SK-N-SH treated with all-trans-retinoic acid at 6 μM for 48 hours (cell line): ENCODE data around the gene TTC33.

Source experiments
- ATAC-seq: fragments of 200-7000 bp; cut with Tn5 transposase; 3 replicates; pipeline ENCODE4 v1.9.1; 2020; ENCODE audit warnings: mild to moderate bottlenecking, moderate library complexity
- ARNTL ChIP-seq: fragments of 450-650 bp; formaldehyde crosslinking; IDR thresholded peaks from 2 replicates; pipeline ENCODE4 v1.5.0; 2020; ENCODE audit warnings: low read depth, mild to moderate bottlenecking, moderate library complexity, borderline replicate concordance
- CREB5 ChIP-seq: fragments of 250-450 bp; sonication (Bioruptor Pico); IDR thresholded peaks from 2 replicates; pipeline ENCODE4 v1.5.1; 2020; ENCODE audit warnings: low read depth, mild to moderate bottlenecking, moderate library complexity
- CSDC2 ChIP-seq: fragments of 250-450 bp; sonication (Bioruptor Pico); IDR thresholded peaks from 2 replicates; pipeline ENCODE4 v1.5.0; 2020; ENCODE audit warnings: mild to moderate bottlenecking, moderate library complexity
- ESRRG ChIP-seq: fragments of 250-450 bp; sonication (Bioruptor Pico); IDR thresholded peaks from 2 replicates; pipeline ENCODE4 v1.6.1; 2021; ENCODE audit warnings: mild to moderate bottlenecking
- GLIS3 ChIP-seq: fragments of 250-450 bp; sonication (Bioruptor Pico); IDR thresholded peaks from 2 replicates; pipeline ENCODE4 v1.5.0; 2020; ENCODE audit warnings: mild to moderate bottlenecking, moderate library complexity
- ISL1 ChIP-seq: fragments of 250-450 bp; sonication (Bioruptor Pico); IDR thresholded peaks from 2 replicates; pipeline ENCODE4 v2.1.2; 2022; ENCODE audit warnings: mild to moderate bottlenecking, moderate library complexity
- OSR1 ChIP-seq: fragments of 250-450 bp; sonication (Bioruptor Pico); IDR thresholded peaks from 2 replicates; pipeline ENCODE4 v1.8.0; 2022; ENCODE audit warnings: moderate library complexity, mild to moderate bottlenecking, inconsistent platforms
- POU6F1 ChIP-seq: fragments of 250-450 bp; sonication (Bioruptor Pico); IDR thresholded peaks from 2 replicates; pipeline ENCODE4 v1.8.0; 2021; ENCODE audit warnings: low read depth, mild to moderate bottlenecking, moderate library complexity, borderline replicate concordance
- PPARA ChIP-seq: fragments of 250-450 bp; sonication (Bioruptor Pico); IDR thresholded peaks from 2 replicates; pipeline ENCODE4 v1.5.0; 2020; ENCODE audit warnings: mild to moderate bottlenecking, borderline replicate concordance
- RARB ChIP-seq: fragments of 250-450 bp; sonication (Bioruptor Pico); IDR thresholded peaks from 2 replicates; pipeline ENCODE4 v1.8.0; 2021; ENCODE audit warnings: mild to moderate bottlenecking, moderate library complexity
- SNAI2 ChIP-seq: fragments of 250-450 bp; sonication (Bioruptor Pico); IDR thresholded peaks from 2 replicates; pipeline ENCODE4 v1.5.0; 2020; ENCODE audit warnings: mild to moderate bottlenecking, moderate library complexity
- TCF4 ChIP-seq: fragments of 250-450 bp; sonication (Bioruptor Pico); IDR thresholded peaks from 2 replicates; pipeline ENCODE4 v1.8.0; 2021; ENCODE audit warnings: mild to moderate bottlenecking, moderate library complexity, borderline replicate concordance
- TOX ChIP-seq: fragments of 250-450 bp; sonication (Bioruptor Pico); IDR thresholded peaks from 2 replicates; pipeline ENCODE4 v1.8.0; 2021; ENCODE audit warnings: mild to moderate bottlenecking, moderate library complexity, borderline replicate concordance
- ZC3H10 ChIP-seq: fragments of 250-450 bp; sonication (Bioruptor Pico); IDR thresholded peaks from 2 replicates; pipeline ENCODE4 v1.5.1; 2021; ENCODE audit warnings: mild to moderate bottlenecking, moderate library complexity
- ZFP30 ChIP-seq: fragments of 450-650 bp; formaldehyde crosslinking; IDR thresholded peaks from 2 replicates; pipeline ENCODE4 v1.5.0; 2022; ENCODE audit warnings: mild to moderate bottlenecking, moderate library complexity
- ZNF565 ChIP-seq: fragments of 450-650 bp; formaldehyde crosslinking; conservative IDR thresholded peaks from 2 replicates; pipeline ENCODE4 v1.5.0; 2020; ENCODE audit warnings: low read depth, mild to moderate bottlenecking, moderate library complexity
- ZNF70 ChIP-seq: fragments of 450-650 bp; formaldehyde crosslinking; IDR thresholded peaks from 2 replicates; pipeline ENCODE4 v1.5.0; 2020; ENCODE audit warnings: mild to moderate bottlenecking, moderate library complexity
- TF ChIP-seq, protein P1 (sequence below): fragments of 250-450 bp; sonication (Bioruptor Pico); IDR thresholded peaks from 2 replicates; pipeline ENCODE4 v1.5.0; 2020; ENCODE audit warnings: mild to moderate bottlenecking, moderate library complexity
- TF ChIP-seq, protein P2 (sequence below): fragments of 250-450 bp; sonication (Bioruptor Pico); IDR thresholded peaks from 2 replicates; pipeline ENCODE4 v1.5.1; 2021; ENCODE audit warnings: mild to moderate bottlenecking, moderate library complexity

Gene TTC33

DNA sequence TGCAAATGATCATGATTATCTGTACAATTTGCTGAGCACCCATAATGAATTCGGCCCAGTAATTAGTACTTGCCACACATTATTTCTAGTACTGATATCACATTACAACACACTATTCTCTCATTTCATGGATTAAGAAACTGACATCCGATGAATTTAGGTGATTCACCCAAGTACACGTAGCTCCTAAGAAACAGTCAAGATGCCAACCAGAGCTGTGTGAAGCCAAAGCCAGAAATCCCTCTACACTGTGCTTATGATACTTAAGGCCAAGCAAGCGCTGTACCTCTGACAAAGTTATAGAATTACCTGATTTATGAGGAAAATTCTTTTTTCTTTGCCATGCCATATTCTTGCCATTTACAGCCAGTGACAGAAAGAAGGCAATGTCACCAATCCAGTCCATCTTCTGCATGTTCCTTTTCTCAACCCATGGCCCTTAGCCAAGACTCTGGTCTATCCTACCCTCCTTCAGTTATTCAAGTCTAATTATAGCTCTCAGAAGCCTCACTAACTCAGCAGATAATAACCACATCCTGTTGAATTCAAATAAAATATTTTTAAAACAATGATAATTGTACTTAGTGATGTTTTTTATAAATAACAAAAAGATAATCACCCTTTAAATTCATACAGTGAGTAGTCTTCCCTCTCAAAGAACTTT is 150.3 kb downstream of the TTC33 start (continued):
- TF ChIP-seq, protein P1, sequence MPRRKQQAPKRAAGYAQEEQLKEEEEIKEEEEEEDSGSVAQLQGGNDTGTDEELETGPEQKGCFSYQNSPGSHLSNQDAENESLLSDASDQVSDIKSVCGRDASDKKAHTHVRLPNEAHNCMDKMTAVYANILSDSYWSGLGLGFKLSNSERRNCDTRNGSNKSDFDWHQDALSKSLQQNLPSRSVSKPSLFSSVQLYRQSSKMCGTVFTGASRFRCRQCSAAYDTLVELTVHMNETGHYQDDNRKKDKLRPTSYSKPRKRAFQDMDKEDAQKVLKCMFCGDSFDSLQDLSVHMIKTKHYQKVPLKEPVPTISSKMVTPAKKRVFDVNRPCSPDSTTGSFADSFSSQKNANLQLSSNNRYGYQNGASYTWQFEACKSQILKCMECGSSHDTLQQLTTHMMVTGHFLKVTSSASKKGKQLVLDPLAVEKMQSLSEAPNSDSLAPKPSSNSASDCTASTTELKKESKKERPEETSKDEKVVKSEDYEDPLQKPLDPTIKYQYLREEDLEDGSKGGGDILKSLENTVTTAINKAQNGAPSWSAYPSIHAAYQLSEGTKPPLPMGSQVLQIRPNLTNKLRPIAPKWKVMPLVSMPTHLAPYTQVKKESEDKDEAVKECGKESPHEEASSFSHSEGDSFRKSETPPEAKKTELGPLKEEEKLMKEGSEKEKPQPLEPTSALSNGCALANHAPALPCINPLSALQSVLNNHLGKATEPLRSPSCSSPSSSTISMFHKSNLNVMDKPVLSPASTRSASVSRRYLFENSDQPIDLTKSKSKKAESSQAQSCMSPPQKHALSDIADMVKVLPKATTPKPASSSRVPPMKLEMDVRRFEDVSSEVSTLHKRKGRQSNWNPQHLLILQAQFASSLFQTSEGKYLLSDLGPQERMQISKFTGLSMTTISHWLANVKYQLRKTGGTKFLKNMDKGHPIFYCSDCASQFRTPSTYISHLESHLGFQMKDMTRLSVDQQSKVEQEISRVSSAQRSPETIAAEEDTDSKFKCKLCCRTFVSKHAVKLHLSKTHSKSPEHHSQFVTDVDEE (CRISPR knock-in tag) = no peak
- TF ChIP-seq CSDC2 (CRISPR knock-in tag) = no peak
- TF ChIP-seq, protein P2, sequence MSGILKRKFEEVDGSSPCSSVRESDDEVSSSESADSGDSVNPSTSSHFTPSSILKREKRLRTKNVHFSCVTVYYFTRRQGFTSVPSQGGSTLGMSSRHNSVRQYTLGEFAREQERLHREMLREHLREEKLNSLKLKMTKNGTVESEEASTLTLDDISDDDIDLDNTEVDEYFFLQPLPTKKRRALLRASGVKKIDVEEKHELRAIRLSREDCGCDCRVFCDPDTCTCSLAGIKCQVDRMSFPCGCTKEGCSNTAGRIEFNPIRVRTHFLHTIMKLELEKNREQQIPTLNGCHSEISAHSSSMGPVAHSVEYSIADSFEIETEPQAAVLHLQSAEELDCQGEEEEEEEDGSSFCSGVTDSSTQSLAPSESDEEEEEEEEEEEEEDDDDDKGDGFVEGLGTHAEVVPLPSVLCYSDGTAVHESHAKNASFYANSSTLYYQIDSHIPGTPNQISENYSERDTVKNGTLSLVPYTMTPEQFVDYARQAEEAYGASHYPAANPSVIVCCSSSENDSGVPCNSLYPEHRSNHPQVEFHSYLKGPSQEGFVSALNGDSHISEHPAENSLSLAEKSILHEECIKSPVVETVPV (CRISPR knock-in tag) = no peak
- TF ChIP-seq ARNTL (CRISPR knock-in tag) = no peak
- TF ChIP-seq ZNF565 (CRISPR knock-in tag) = no peak

- no peak for ATAC-seq
- TF ChIP-seq ZNF70 = no peak
- TF ChIP-seq CREB5 (CRISPR knock-in tag) = no peak
- TF ChIP-seq ZFP30 (CRISPR knock-in tag) = no peak
- no peak for TF ChIP-seq SNAI2
- TF ChIP-seq OSR1 = no peak
- TF ChIP-seq CSDC2 (CRISPR knock-in tag) = no peak
- no peak for TF ChIP-seq PPARA
- no peak for TF ChIP-seq ISL1
- TF ChIP-seq TCF4 (CRISPR knock-in tag) = no peak
- TF ChIP-seq POU6F1 (CRISPR knock-in tag) = no peak
- TF ChIP-seq RARB (CRISPR knock-in tag) = no peak
- TF ChIP-seq, protein P2 (CRISPR knock-in tag) = no peak
- TF ChIP-seq, protein P1 (CRISPR knock-in tag) = no peak
- no peak for TF ChIP-seq ESRRG (CRISPR knock-in tag)
- TF ChIP-seq, all 23 proteins: peak for 0
Observed at GRCh38 chr5:40603378-40603777, 152.4 kb downstream of the TTC33 start.

- no peak for ATAC-seq
- TF ChIP-seq ISL1 (no peak), POU6F1 (CRISPR knock-in tag) (no peak), ARNTL (CRISPR knock-in tag) (no peak), ZC3H10 (CRISPR knock-in tag) (no peak), ZNF70 (no peak), SNAI2 (no peak), TOX (no peak), GLIS3 (no peak)
- TF ChIP-seq, protein P2 (CRISPR knock-in tag) = no peak
Observed at GRCh38 chr5:40601198-40601868, 154.4 kb downstream of the TTC33 start.
